K562 (cell line): ENCODE results near the gene SPINT2. TPM values are rescaled to one million over a fixed set of nuclear protein-coding genes. Genes with fewer than 3 reads are reported as not detected.
A peak's percentile ranks its signal among the peaks of the same experiment; 100 is the strongest.

Experiments
- ATAC-seq: fragments of 200-7000 bp; cut with Tn5 transposase; 3 replicates; pipeline ENCODE4 v1.9.1; 2020; ENCODE audit warnings: moderate library complexity
- BruUV-seq: library from RNA; stranded (reverse); fragments of 400-500 nt; replicated peaks from 2 replicates; lab custom pipeline; 2021; lab: Mats Ljungman, UMichigan
- CTCF ChIA-PET: fragments of 300-600 bp; formaldehyde crosslinking; extraction: SDS; loops from one replicate; lab custom pipeline; 2021; ENCODE audit warnings: low intra/inter-chr PET ratio; lab: Yijun Ruan, JAX
- POLR2A ChIA-PET: fragments of 300-600, 350-650 bp; sonication (Branson Sonifier 250); formaldehyde crosslinking; extraction: SDS; loops from one replicate; lab custom pipeline; 2021; ENCODE audit warnings: antibody characterized with exemption, inconsistent platforms; lab: Yijun Ruan, JAX
- DNase-seq, 4 experiments: peaks; one replicate each; pipeline versions ENCODE4 v3.0.0 to v3.0.0-alpha.2; 2011 to 2018; ENCODE audit warnings: low spot score in 3 of 4, mixed read lengths in 3 of 4; ENCODE audit errors: extremely low read depth in 1 of 4
- FAIRE-seq: peaks from 2 replicates; lab custom pipeline; 2011; peaks lifted over from hg19 to GRCh38; lab: Jason Lieb, UNC
- H2AFZ ChIP-seq: 2 replicates; pipeline ENCODE4 v1.6.0; 2011; ENCODE audit warnings: low read depth, low read length, control low read depth, inconsistent platforms
- H3K27ac ChIP-seq: fragments of 200-600 bp; 3 replicates; pipeline ENCODE4 v1.8.0; 2011; ENCODE audit warnings: low read depth, mild to moderate bottlenecking, control low read depth, inconsistent platforms, low read length, moderate library complexity, mixed read lengths; ENCODE audit errors: extremely low read depth
- H3K27me3 ChIP-seq, 2 experiments: fragments of 300-600 bp in 1 of 2; 2 replicates in 1 of 2; 3 replicates in 1 of 2; pipeline versions ENCODE4 v1.6.0 to v1.8.0; 2011; ENCODE audit warnings: inconsistent platforms in 2 of 2, low read length in 2 of 2, mild to moderate bottlenecking in 1 of 2, mixed read lengths in 1 of 2, moderate library complexity in 1 of 2; ENCODE audit not compliant: control insufficient read depth in 2 of 2, insufficient read depth in 2 of 2
- H3K36me3 ChIP-seq: fragments of 300-600 bp; 3 replicates; pipeline ENCODE4 v1.8.0; 2011; ENCODE audit warnings: mild to moderate bottlenecking, low read length, inconsistent platforms; ENCODE audit not compliant: control insufficient read depth, insufficient read depth
- H3K4me1 ChIP-seq, 2 experiments: fragments of 200-600 bp in 1 of 2; replicated peaks in 1 of 2; 2 replicates in 1 of 2; 3 replicates in 1 of 2; pipeline versions ENCODE4 v1.5.1 to v1.8.0; 2011; ENCODE audit warnings: inconsistent platforms in 2 of 2, low read length in 2 of 2, mild to moderate bottlenecking in 1 of 2, mixed read lengths in 1 of 2, moderate library complexity in 1 of 2; ENCODE audit not compliant: control insufficient read depth in 2 of 2, insufficient read depth in 2 of 2
- H3K4me2 ChIP-seq: 2 replicates; pipeline ENCODE4 v1.6.1; 2011; ENCODE audit warnings: low read length, control low read depth, inconsistent platforms, mixed read lengths; ENCODE audit not compliant: insufficient read depth
- H3K4me3 ChIP-seq: fragments of 200-600 bp; sonication (generic), shearing (Covaris generic); 2 replicates; pipeline ENCODE4 v1.5.1; 2016; ENCODE audit warnings: control low read depth, inconsistent platforms
- H3K79me2 ChIP-seq: fragments of 200-600 bp; 3 replicates; pipeline ENCODE4 v1.8.0; 2011; ENCODE audit warnings: low read length, inconsistent platforms; ENCODE audit not compliant: control insufficient read depth, insufficient read depth
- H3K9ac ChIP-seq, 2 experiments: 2 replicates each; pipeline versions ENCODE4 v1.6.0 to v1.6.1; 2011; ENCODE audit warnings: low read depth in 2 of 2, low read length in 2 of 2, control low read depth in 1 of 2, inconsistent platforms in 1 of 2, mild to moderate bottlenecking in 1 of 2, mixed read lengths in 1 of 2; ENCODE audit not compliant: insufficient read depth in 1 of 2
- H3K9me1 ChIP-seq: one replicate; pipeline ENCODE4 v1.6.0; 2011; ENCODE audit warnings: inconsistent platforms, mild to moderate bottlenecking, low read length, moderate library complexity; ENCODE audit not compliant: control insufficient read depth, insufficient read depth
- H3K9me3 ChIP-seq: replicated peaks from 2 replicates; pipeline ENCODE4 v1.5.1; 2011; ENCODE audit warnings: low read depth, low read length, inconsistent platforms; ENCODE audit not compliant: control insufficient read depth, insufficient read depth
- H4K20me1 ChIP-seq: replicated peaks from 2 replicates; pipeline ENCODE4 v1.6.1; 2011; ENCODE audit warnings: low read length, inconsistent platforms, mixed read lengths; ENCODE audit not compliant: control insufficient read depth, insufficient read depth
- EGR1 ChIP-seq: fragments of 450-650 bp; conservative IDR thresholded peaks from 2 replicates; pipeline ENCODE4 v1.6.1; 2017; ENCODE audit warnings: mild to moderate bottlenecking
- FOXO4 ChIP-seq: fragments of 450-650 bp; formaldehyde crosslinking; IDR thresholded peaks from 2 replicates; pipeline ENCODE4 v1.4.0; 2020; ENCODE audit warnings: mild to moderate bottlenecking, moderate library complexity
- HNRNPK ChIP-seq: fragments of 200-400 bp; formaldehyde crosslinking; IDR thresholded peaks from one replicate; pipeline ENCODE4 v1.6.1; 2018; ENCODE audit warnings: mild to moderate bottlenecking, low read depth, low read length; ENCODE audit not compliant: poor library complexity, severe bottlenecking
- THAP7 ChIP-seq: fragments of 250-450 bp; sonication (Bioruptor Pico); IDR thresholded peaks from 2 replicates; pipeline ENCODE4 v1.5.0; 2021
- ZBTB7A ChIP-seq: IDR thresholded peaks from 2 replicates; pipeline ENCODE4 v1.6.1; 2011; ENCODE audit warnings: low read depth, mild to moderate bottlenecking, low read length, moderate library complexity, borderline replicate concordance; ENCODE audit not compliant: control insufficient read depth
- WGBS: fragments of 100-300 bp; shearing (Covaris generic); methylation state at CpG from one replicate; pipeline ENCODE4 v1.1.6; 2016; ENCODE audit warnings: low coverage, mixed read lengths; ENCODE audit not compliant: insufficient coverage; ENCODE audit errors: missing lambda C conversion rate; 5-methylcytosine and 5-hydroxymethylcytosine counted together
- in situ Hi-C: fragments of 300-500 bp; cut with MboI; formaldehyde crosslinking; loops from 4 replicates; pipeline ENCODE4 v1.15.0; 2018; ENCODE audit warnings: inconsistent platforms, mixed read lengths
- intact Hi-C: fragments of 100-400 bp; cut with micrococcal nuclease; formaldehyde crosslinking; loops from 2 replicates; pipeline ENCODE4 v1.14.2; 2022
- polyA plus RNA-seq, 8 experiments: library from polyadenylated mRNA; depleted of rRNA in 4 of 8; stranded (reverse) in 5 of 8; unstranded in 3 of 8; fragments of >200 nt; fragmentation: Nextera tagmentation in 2 of 8; fragmentation: Illumina TruSeq in 1 of 8; extraction: Ambion mirVana in 2 of 8; extraction: Trizol in 1 of 8; gene quantifications; 2 replicates each; pipeline versions ENCODE4 v1.2.1 to v1.2.3, GENCODE V29; 2011 to 2014; ENCODE audit warnings: inconsistent platforms in 1 of 8, missing spikeins in 1 of 8
- total RNA-seq, 7 experiments: library from RNA; depleted of rRNA in 6 of 7; stranded (reverse); fragments of >200 nt in 6 of 7; fragmentation: Illumina TruSeq in 2 of 7; extraction: Trizol in 2 of 7; gene quantifications; 2 replicates each; pipeline versions ENCODE4 v1.2.1 to v1.2.3, GENCODE V29; 2011 to 2021; ENCODE audit warnings: low replicate concordance in 1 of 7

SPINT2 gene
- total and polyA plus RNA-seq, 9 of the 15 experiments (the other 6 are each of a cell fraction or from before 2014, with no cell fraction given), result 0.65 to 4.5 (median 3.4) TPM

- Histone ChIP-seq H2AFZ (no peak overlapping the region), H3K4me2 (no peak overlapping the region), H3K79me2 (peaks cover 39% of the 10 kb centered on the region), H4K20me1 (no peaks in the 10 kb centered on the region), H3K4me1 (peaks cover 10 to 54% of the 10 kb centered on the region in 2 experiments; a peak in 4 of 5 replicates), H3K4me3 (no peak overlapping the region), H3K27me3 (no peaks in the 10 kb centered on the region), H3K9ac (peak overlapping the region in 1 of 2 experiments; percentile 70; a peak in 2 of 4 replicates), H3K9me1 (no peaks in the 10 kb centered on the region), H3K27ac (no peak overlapping the region), H3K36me3 (peaks cover 31% of the 10 kb centered on the region; the same call in 2 of the 3 replicates), H3K9me3 (no peaks in the 10 kb centered on the region)
- ChIA-PET CTCF (no interaction called here), POLR2A (interaction anchor here (0.6 kb wide), 1 partner anchor 10 kb away, joined by 3 read pairs; no protein-coding TSS in a partner anchor)
- peak in 1 of 4 experiments; percentile 9 for DNase-seq
- in situ Hi-C loops (no loop called here), intact Hi-C loops (no loop called here)
- no peak for FAIRE-seq
- WGBS, result 76% methylated on average over 11 of the region's 21 CpGs
- no TSS peak for BruUV-seq
- no peak for ATAC-seq
- TF ChIP-seq HNRNPK, result no peak
- 0 out of 2 replicates have a peak, but pooled peaks have one; percentile 7 for TF ChIP-seq EGR1
- TF ChIP-seq THAP7 (CRISPR knock-in tag), result no peak
- TF ChIP-seq FOXO4 (CRISPR knock-in tag), result no peak
- peak; percentile 50; the same call in 1 of the 2 replicates for TF ChIP-seq ZBTB7A
These were observed 11.3 kb upstream of the SPINT2 start for GRCh38 chr19:38252941-38253691.
